NK-92 treated with Interleukin-12 subunit alpha and Interleukin-12 subunit beta, amount 100 ng/mL, for 24 hours (cell line): Measurements from ENCODE around the gene FCRLB.
"Not testable (repeated sequence)": the region's sequence is repeated elsewhere in the genome, so short reads cannot be mapped to it uniquely, and the experiment has no call there.

Source experiments
- DNase-seq: peaks from one replicate; lab custom pipeline; 2025; lab: John Stamatoyannopoulos, UW

FCRLB gene, protein sequence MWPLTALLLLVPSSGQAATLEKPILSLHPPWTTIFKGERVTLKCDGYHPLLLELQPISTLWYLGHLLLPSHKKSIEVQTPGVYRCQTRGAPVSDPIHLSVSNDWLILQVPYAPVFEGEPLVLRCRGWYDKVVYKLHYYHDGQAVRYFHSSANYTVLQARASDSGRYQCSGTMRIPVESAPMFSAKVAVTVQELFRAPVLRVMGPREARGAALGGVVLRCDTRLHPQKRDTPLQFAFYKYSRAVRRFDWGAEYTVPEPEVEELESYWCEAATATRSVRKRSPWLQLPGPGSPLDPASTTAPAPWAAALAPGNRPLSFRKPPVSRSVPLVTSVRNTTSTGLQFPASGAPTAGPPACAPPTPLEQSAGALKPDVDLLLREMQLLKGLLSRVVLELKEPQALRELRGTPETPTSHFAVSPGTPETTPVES

DNA sequence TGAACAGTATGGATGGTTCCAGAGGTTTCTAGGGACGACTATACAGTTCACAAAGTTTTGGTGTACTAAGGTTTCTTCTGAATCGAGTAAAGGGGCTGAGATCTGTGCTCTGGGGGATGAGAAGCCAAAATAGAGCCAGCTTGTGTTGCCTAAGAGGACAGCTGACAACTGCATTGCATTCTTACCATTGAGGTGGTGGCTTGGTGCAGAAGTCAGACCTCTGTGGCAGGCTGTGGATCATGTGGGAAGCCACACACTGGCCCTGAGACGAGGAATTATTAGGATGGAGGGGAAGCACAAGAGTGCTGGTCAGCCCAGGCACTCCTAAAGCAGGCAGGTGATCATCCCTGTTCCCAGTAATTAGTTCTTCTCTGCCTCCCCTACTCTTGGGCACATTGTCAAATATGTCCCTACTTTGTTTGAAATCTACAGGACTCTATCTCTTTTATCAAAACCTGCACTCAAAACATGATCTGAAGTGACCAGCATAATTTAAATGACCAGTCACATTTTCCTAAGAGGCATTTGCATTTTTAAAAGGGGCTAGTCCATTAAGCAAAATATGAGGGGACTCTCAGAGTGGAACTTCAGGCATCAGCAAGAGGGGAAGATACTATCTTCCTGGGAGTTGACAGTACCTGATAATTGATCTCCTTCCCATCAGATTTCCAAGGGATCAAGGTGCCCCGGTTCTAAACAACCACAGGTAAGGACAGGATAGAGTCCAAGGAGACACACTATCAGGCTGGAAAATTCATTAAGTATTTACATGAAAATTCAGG, at the start of gene FCRLB:
Gene FCRLB (plus strand): TSS at position 589 of the 782 bp plus-strand sequence. CDS start 1,129 bp downstream, outside the sequence.
- no peak for DNase-seq

DNA sequence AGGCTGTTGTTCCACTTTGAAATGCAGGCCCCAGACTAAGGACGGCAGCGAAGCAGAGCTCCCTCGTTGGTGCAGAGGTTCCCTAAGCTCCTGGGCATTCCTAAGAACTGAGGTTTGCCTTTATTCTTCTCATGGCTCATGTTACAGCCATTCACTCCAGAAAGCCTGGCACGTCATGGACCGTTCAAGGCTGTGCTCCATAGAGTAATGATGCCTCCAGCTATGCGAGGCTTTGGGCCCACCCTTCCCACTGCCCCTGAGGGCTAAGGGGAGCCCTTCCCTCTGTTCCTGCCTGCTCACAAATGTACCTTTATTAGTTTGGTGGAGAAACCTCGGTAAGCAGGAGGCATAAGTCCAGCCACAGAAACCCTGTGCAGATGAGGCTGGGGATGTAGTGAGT, 47.9 kb upstream of the FCRLB start:
- not testable (repeated sequence) for DNase-seq

DNA sequence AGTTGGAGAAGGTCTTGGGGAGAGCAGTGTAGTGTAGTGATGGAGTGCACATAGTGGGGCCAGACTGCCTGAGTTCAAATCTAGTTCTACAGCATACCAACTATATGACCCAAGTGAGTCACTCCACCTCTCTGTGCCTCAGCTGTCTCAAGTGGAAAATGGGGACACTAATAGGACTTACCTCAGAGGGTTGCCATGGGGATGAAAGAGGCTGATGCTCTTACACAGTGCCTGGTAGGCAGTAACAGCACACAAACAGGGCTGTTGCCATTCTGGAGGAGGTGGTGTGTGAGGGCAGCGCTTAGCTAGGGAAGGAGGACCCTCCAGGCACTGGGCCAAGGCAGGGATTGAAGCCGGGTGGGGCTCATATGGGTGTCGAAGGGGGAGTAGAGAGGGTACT, 46.9 kb upstream of the FCRLB start:
- not testable (repeated sequence) for DNase-seq

DNA sequence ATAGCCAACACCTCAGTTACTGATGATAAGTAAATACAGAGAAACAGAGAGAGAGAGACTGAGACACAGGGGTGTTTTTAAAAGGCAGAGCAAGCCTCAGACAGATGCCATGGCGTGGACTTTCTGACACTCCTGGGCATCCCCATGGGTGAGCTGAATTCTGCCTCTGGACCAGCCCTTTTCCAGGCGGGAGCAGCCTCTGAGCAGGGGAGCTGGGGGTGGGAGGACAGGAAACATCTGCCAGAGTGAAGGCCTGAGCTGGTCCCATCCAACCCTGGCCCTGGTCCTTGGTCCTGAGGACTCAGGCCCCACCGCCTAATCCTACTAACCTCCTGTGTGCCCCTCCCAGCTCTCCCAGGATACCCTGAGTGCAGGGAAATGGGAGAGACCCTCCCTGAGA, 46.4 kb upstream of the FCRLB start:
- not testable (repeated sequence) for DNase-seq

DNA sequence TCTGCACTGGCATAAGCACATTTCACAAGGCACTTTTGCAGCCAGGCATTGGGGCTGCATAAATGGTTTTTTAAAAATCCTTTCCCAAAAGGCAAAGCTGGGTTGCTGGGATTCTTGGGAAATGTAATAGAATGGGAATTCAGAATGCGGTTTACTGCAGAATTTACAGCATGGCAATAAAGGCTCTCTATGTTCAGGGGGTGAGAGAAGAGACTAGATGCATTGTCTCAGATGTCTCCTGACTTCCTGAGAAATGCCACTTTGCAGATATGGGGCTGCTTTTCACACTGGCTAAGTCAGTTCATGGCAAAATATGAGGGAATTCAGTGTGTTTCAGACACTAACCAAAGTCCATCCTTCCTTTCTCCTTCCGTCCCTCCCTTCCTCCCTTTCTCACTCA, 44.9 kb upstream of the FCRLB start:
- DNase-seq: no peak

DNA sequence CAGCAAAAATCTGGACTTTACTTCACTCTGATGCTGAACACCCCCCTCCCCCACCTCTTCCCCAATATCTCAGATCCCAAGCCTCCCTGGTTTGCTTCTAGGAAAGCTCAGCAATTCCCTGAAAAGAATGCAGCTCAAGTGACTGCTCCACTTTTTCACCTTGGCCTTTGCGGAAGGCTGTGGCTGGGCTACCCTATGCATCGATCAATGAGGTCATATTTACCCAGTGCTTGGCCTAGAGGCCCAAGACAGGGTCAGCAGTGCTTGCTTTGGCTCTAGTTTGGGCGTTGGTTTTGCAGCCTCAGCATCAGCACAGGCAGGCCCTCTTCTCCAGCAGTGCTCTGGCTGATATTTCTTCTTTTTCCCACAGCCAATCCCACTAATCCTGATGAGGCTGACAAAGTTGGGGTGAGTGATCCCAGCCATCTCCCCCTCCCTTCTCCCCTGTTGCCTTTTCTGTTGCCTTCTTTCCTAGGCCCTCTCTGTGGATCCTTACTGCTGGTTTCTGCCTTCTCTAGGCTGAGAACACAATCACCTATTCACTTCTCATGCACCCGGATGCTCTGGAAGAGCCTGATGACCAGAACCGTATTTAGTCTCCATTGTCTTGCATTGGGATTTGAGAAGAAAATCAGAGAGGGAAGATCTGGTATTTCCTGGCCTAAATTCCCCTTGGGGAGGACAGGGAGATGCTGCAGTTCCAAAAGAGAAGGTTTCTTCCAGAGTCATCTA, 44.2 kb upstream of the FCRLB start:
- no peak for DNase-seq

DNA sequence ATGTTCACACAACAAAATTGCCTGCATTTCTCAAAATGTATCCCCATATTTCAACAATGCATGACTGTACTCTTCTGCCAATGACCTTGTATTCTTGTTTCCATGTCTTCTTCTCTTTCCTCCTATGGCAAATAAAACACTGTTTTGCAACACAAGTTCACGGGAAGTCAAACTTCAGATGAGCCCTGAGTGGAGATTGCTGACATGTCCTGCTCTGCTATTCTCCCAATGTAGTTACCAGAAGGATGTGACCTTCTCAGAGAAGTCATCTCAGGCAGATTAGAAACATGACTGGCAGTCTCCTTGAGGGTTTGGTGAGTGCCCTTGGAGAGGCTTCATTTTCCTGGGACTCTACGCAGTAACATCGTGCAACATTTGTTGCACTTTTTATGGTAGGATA, 42.8 kb upstream of the FCRLB start:
- no peak for DNase-seq

DNA sequence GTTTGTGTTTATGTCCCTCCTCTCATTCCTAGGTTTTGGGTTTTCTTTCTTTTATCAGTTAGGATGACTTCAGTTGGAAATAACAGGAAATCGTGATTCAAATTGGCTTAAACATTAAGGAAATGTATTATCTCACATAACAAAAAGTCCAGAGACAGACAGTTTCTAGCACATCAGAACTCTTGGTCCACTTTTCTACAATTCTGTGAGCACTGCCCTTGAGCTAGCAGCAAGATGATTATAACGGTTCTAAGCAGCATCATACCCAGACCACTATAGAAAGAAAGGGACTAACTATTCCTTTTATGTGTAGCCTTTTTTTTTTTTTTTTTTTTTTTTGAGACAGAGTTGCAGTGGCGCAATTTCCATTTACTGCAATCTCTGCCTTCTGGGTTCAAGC, 39.5 kb upstream of the FCRLB start:
- no peak for DNase-seq

DNA sequence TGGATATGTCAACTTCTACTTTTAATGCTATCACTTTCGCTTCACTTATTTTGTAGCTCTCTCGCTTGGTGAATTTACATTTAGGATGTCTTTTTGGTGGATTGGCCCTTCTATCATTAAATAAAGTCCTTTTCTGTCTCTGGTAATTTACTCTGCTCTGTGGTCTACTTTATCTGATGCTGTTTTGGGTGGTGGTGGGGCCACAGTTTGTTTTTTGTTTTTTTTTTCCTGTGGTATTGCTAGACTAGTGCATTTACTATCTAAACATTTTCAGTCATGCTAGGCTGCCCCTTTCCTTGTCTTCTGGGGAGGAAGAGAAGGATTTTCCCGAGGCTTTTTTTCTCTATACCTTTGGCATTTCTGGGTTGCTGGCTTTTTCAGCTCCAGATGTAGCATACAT, 32.4 kb upstream of the FCRLB start:
- no peak for DNase-seq

DNA sequence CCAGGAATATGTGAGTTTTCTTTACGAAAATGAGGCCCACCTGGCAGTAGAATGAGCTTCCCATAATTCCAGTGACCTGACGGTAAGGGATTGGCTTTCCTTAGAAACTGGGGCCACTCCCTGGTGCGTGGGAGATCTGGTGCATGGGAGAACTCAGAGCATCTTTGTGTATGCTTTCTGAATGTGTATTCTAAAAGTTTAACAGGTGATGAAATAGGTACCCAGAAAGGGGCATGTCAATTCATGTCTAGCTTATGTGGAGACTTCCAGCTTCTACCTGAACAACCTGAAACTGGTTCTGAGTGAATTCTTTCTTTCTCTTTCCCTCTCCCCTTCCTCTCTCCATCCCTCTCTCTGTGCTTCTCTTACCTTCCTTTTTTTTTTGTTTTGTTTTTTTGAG, 29.5 kb upstream of the FCRLB start:
- DNase-seq: no peak

DNA sequence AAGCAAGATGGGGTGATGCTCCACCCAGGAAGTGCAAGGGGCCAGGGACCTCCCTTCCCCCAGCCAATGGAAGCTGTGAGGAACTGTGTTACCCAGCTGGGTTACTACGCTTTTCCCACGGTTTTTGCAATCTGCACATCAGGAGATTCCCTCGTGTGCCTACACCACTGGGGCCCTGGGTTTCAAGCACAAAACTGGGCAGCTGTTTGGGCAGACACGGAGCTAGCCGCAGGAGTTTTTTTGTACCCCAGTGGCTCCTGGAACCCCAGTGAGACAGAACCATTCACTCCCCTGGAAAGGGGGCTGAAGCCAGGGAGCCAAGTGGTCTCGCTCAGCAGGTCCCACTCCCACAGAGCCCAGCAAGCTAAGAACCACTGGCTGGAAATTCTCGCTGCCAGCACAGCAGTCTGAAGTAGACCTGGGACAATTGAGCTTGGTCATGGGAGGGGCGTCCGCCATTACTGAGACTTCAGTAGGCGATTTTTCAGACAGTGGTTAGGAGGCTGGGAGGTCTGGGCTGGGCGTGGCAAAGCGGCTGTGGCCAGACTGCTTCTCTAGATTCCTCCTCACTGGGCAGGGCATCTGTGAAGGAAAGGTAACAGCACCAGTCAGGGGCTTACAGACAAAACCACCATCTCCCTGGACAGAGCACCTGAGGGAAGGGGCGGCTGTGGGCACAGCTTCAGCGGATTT, 28.2 kb upstream of the FCRLB start:
- DNase-seq: not testable (repeated sequence)

DNA sequence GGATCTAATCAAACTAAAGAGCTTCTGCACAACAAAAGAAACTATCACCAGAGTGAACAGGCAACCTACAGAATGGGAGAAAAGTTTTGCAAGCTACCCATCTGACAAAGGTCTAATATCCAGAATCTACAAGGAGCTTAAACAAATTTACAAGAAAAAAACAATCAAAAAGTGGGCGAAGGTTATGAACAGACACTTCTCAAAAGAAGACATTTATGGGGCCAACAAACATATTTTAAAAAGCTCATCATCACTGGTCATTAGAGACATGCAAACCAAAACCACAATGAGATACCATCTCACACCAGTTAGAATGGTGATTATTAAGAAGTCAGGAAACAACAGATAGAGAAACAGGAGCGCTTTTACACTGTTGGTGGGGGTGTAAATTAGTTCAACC, 23.0 kb upstream of the FCRLB start:
- not testable (repeated sequence) for DNase-seq

DNA sequence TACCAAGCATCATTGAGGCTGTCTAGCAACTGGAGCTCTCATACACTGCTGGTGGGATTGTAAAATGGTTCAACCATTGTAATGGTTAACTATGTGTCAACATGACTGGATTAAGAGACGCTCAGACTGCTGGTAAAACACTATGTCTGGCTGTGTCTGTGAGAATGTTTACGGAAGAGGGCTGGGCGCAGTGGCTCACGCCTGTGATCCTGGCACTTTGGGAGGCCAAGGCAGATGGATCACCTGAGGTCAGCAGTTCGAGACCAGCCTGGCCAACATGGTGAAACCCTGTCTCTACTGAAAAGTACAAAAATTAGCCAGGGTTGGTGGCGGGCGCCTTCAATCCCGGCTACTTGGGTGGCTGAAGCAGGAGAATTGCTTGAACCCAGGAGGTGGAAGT, 19.1 kb upstream of the FCRLB start:
- no peak for DNase-seq

DNA sequence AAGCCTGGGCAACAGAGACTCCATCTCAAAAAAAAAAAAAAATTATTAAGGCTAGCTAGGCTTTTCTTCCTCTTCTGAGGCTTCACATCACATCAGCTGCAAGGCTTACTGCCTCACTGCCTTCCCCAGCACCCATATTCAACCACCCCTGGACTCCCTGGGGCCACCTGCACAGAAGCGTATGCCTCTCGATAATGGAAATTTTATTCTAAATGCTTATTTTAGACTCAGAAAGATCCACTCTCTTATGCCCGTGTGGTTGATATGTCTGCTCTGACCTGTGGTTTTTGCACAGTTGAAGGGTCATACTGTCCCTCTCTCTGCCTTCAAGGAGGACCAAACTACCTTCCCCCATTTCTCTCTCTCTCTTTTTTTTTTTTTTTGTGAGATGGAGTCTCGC, 15.8 kb upstream of the FCRLB start:
- DNase-seq: no peak

DNA sequence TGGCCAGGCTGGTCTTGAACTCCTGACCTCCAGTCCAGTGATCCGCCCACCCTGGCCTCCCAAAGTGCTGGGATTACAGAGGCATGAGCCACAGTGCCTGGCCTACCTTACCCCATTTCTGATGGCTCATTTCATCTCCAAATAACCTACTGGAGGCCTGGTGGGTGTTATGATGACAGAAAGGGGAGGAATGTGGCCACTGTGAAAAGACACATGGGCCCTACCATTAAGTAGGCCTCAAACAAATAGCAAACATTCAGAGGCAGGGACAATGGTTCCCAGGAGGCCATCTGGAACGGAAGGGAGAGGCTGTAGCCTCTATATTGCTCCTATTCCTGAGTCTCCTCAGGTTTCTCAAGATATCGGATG, 15.2 kb upstream of the FCRLB start:
- no peak for DNase-seq

DNA sequence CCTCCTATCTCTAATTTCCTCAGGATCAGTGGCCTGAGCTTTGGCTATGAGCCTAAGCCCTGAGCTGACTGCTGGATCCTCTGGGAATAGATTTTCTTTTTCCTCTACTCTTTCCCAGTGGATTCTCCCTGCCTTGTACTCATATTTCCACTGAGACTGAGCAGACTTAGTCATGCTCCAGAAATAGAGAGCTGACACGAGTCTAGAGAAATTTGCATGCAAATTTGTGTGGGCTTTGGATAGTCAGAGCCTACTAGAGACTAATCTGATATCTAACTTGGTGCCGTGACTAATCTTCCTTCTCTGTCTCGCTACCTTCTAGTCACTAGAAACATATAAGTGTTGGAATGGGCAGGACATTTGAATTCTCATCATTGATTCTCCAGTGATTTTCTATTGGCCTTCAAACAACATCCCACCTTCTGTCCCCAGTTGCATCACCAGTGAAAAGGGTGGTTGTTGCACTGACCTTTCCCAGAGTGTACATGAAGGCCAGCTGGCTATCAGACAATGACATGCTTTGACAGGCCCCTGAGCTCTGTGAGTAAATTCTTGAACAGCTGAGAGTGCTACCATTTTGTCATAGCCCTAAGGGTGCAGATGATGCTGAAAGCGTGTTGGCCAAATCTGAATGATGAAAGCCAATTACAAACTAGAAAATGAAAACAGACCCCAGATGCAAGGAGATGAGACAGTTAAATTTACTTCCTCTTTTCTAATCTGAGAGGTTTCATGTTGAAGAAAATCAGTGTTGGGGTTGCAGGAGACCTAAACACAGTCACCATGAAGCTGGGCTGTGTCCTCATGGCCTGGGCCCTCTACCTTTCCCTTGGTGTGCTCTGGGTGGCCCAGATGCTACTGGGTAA, 14.6 kb upstream of the FCRLB start, which contains the start of gene FCRLA:
Gene FCRLA (plus strand): TSS at position 748 of the 866 bp plus-strand sequence. CDS start 36 bp downstream, at position 784.
- DNase-seq: no peak

DNA sequence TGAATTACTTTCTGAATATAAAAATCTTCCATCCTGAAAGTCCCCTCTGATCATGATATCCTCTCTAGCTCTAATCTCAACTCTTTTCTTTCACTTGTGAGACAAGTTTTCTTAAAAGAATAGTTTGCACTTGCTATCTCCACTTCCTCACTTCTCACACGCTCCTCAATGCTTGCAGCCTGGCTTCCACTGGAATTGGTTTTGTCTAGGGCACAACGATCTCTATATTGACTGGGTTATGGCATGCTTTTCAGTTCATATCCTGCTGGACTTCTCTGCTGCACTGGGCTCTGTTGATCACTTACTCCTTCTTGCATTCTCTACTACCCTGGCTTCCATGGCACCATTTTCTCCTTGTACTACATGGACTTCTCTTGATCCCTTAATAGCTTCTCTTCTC, 13.8 kb upstream of the FCRLB start:
- DNase-seq: no peak

DNA sequence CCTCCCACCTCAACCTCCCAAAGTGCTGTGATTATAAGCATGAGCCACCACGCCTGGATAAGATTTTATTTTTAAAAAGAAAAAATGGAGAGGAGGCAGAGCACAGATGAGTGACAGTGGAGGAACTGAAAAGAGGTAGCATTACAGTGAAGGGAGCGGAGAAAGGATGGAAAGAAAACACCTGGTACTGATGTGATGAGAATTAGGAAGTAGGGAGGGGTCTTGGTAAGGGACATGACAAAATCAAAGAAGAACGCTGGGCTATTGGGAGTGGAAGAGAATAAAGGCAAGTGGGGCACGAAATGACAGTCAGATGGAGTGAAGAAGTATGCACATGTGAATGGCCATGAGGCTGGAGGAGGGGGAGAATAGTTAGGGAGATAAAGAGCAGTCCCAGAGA, 12.0 kb upstream of the FCRLB start:
- no peak for DNase-seq

DNA sequence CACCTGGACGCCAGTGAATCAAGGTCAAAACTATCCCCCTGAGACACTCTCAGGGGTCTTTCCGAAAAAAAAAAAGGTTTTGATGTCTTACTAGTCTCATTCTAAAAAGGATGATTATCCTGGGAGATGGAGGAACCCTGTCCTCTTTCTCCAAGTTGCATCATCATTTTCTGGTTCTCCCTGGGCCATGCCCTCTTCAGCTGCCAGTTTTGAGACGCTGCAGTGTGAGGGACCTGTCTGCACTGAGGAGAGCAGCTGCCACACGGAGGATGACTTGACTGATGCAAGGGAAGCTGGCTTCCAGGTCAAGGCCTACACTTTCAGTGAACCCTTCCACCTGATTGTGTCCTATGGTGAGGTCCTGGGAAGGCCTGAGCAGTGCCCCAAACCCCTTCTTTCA, 10.8 kb upstream of the FCRLB start:
- DNase-seq: no peak

DNA sequence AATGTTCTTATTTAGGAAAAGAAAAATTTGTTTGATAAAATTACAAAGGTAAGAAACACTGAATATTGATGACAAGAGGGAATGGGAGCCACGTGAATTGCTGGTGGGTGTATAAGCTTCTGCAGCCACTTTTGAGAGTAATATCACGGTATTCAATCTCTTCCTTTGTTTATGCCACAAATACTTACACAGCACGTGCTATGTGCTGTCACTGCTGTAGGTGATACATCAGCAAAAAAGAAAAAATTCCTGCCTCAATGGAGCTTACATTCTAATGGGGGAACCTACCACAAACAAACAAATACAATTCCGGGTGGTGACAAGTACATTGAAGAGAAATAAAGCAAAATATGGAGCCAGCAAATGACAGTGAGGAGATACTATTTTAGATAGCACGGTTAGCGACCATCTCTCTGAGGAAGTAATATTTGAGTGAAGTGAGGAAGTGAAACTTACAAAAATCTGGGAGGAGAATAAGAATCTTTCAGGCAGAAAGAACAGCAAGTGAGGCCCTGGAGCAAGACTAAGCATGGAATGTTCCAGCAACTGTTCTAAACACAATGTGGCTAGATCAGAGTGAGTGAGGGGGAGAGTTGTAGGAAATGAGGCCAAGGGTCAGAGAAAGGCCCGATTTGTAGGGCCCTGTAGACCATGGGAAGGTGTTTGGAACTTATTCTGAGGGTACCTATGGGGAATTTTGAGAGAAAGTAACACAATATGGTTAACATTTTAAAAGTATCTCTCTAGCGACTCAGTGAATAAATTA, 2.6 kb upstream of the FCRLB start:
- DNase-seq: no peak
